Activated CD8-positive, alpha-beta T cell treated with anti-CD3 and anti-CD28 coated beads for 36 hours (primary cell): ENCODE results near the gene MAFF. TPM values are rescaled to one million over a fixed set of nuclear protein-coding genes. Genes with fewer than 3 reads are reported as not detected.
"Not testable (repeated sequence)": the region's sequence is repeated elsewhere in the genome, so short reads cannot be mapped to it uniquely, and the experiment has no call there.

Experiments
- ATAC-seq: fragments of 200-7000 bp; cut with Tn5 transposase; one replicate; pipeline ENCODE4 v1.10.0; 2021; ENCODE audit warnings: mild to moderate bottlenecking, moderate library complexity
- CTCF ChIA-PET: fragments of 350-600 bp; sonication (Branson Sonifier 250); formaldehyde crosslinking; loops from one replicate; lab custom pipeline; 2021; ENCODE audit warnings: antibody characterized with exemption; lab: Charles Lee
- POLR2A ChIA-PET: fragments of 350-600 bp; sonication (Branson Sonifier 250); formaldehyde crosslinking; loops from one replicate; lab custom pipeline; 2021; ENCODE audit warnings: antibody characterized with exemption; lab: Charles Lee
- DNase-seq: peaks from one replicate; pipeline ENCODE4 v3.0.0-alpha.2; 2020
- H3K27ac Mint-ChIP-seq: one replicate; pipeline ENCODE4 v1.8.0; 2021; ENCODE audit warnings: mild to moderate bottlenecking, mixed read lengths
- H3K27me3 Mint-ChIP-seq: one replicate; pipeline ENCODE4 v1.8.0; 2021; ENCODE audit warnings: mixed read lengths
- H3K36me3 Mint-ChIP-seq: one replicate; pipeline ENCODE4 v1.8.0; 2021; ENCODE audit warnings: low read depth, mixed read lengths
- H3K4me1 Mint-ChIP-seq: one replicate; pipeline ENCODE4 v1.8.0; 2021; ENCODE audit warnings: low read depth, mixed read lengths
- H3K4me3 Mint-ChIP-seq: one replicate; pipeline ENCODE4 v1.8.0; 2021; ENCODE audit warnings: mild to moderate bottlenecking, moderate library complexity, mixed read lengths
- H3K9me3 Mint-ChIP-seq: one replicate; pipeline ENCODE4 v1.8.0; 2021; ENCODE audit warnings: mixed read lengths
- CTCF ChIP-seq: fragments of 200-600 bp; IDR thresholded peaks from one replicate; pipeline ENCODE4 v1.8.0; 2022; ENCODE audit warnings: antibody characterized with exemption, mild to moderate bottlenecking
- intact Hi-C: fragments of 100-400 bp; cut with micrococcal nuclease; formaldehyde crosslinking; loops from one replicate; pipeline ENCODE4 v1.10.0; 2022
- total RNA-seq, 2 experiments: library from RNA; stranded (reverse); gene quantifications; one replicate each; pipeline ENCODE4 v1.2.3, GENCODE V29; 2021

Gene MAFF
- 10 to 100 TPM; 12.5 to 13.7 TPM for total RNA-seq

GRCh38 chr22:38201711-38202436 lies at the start of gene MAFF:
Gene MAFF (plus strand): TSS chr22:38201994. CDS start chr22:38213854, 11,860 bp downstream.
- Mint-ChIP-seq H3K4me1 (peaks cover 37% of the 10 kb centered on the region), H3K9me3 (no peaks in the 10 kb centered on the region), H3K36me3 (peaks cover 2% of the 10 kb centered on the region), H3K27ac (peak within 1 kb of the TSS; percentile 93), H3K4me3 (peak within 1 kb of the TSS; percentile 82), H3K27me3 (no peaks in the 10 kb centered on the region)
- peak; percentile 78 for ATAC-seq
- TF ChIP-seq CTCF, result no peak
- CTCF ChIA-PET, result interaction anchor here (0.9 to 4.0 kb wide), 8 partner anchors 13 to 101 kb away, joined by 3 to 11 read pairs (median 5); partner anchors contain the start of gene PLA2G6
- POLR2A ChIA-PET, result interaction anchor here (0.6 to 2.8 kb wide), 12 partner anchors 9 to 906 kb away, joined by 3 to 21 read pairs (median 4); partner anchors contain the start of gene PLA2G6
- intact Hi-C loops, result no loop called here
- peak; percentile 97 for DNase-seq

GRCh38 chr22:38153821-38154562 lies 47.8 kb upstream of the MAFF start:
- Mint-ChIP-seq H3K36me3 (no peaks in the 10 kb centered on the region), H3K27me3 (no peaks in the 10 kb centered on the region), H3K27ac (no peak overlapping the region), H3K4me1 (peaks cover 2% of the 10 kb centered on the region), H3K4me3 (no peak overlapping the region), H3K9me3 (no peaks in the 10 kb centered on the region)
- no peak for DNase-seq
- ATAC-seq, result no peak
- intact Hi-C loops, result no loop called here
- ChIA-PET CTCF (no interaction called here), POLR2A (interaction anchor here (1.1 kb wide), 1 partner anchor 20 kb away, joined by 3 read pairs; no protein-coding TSS in a partner anchor)
- no peak for TF ChIP-seq CTCF

GRCh38 chr22:38154563-38154915 lies 47.3 kb upstream of the MAFF start:
- H3K9me3 Mint-ChIP-seq, H3K4me1 Mint-ChIP-seq, POLR2A ChIA-PET, intact Hi-C loops, ATAC-seq, H3K27ac Mint-ChIP-seq, DNase-seq, H3K36me3 Mint-ChIP-seq, H3K4me3 Mint-ChIP-seq, H3K27me3 Mint-ChIP-seq, CTCF ChIA-PET: not testable (repeated sequence)

GRCh38 chr22:38155703-38156102 lies 46.1 kb upstream of the MAFF start:
- Mint-ChIP-seq H3K4me1 (no peaks in the 10 kb centered on the region), H3K36me3 (peaks cover 2% of the 10 kb centered on the region), H3K9me3 (no peaks in the 10 kb centered on the region), H3K27ac (no peak overlapping the region), H3K4me3 (no peak overlapping the region), H3K27me3 (no peaks in the 10 kb centered on the region)
- DNase-seq (no peak), ATAC-seq (no peak)
- ChIA-PET CTCF (interaction anchor here (0.7 kb wide), 1 partner anchor 23 kb away, joined by 3 read pairs; no protein-coding TSS in a partner anchor), POLR2A (no interaction called here)
- no peak for TF ChIP-seq CTCF
- intact Hi-C loops, result no loop called here

- Mint-ChIP-seq H3K27ac (no peak overlapping the region), H3K4me1 (peaks cover 5% of the 10 kb centered on the region), H3K27me3 (no peaks in the 10 kb centered on the region), H3K9me3 (no peaks in the 10 kb centered on the region), H3K4me3 (no peak overlapping the region), H3K36me3 (peaks cover 18% of the 10 kb centered on the region)
- DNase-seq (no peak), ATAC-seq (no peak)
- POLR2A ChIA-PET, result interaction anchor here (1.0 kb wide), 1 partner anchor 14 kb away, joined by 3 read pairs; no protein-coding TSS in a partner anchor
- CTCF ChIA-PET, result interaction anchor here (1.7 kb wide), 1 partner anchor 111 kb away, joined by 4 read pairs; no protein-coding TSS in a partner anchor
- TF ChIP-seq CTCF, result no peak
- intact Hi-C loops, result no loop called here
These were observed 38.6 kb upstream of the MAFF start for GRCh38 chr22:38162881-38163843.
